ENCODE data around the gene CCIN. TPM values are rescaled to one million over a fixed set of nuclear protein-coding genes. Genes with fewer than 3 reads are reported as not detected.

CCIN gene
- total RNA-seq, 1 donor from 2014 or later: not detected

- TF ChIP-seq CTCF (IDR thresholded peaks at IDR 0.05; ENCODE audit: insufficient read depth, low read length, severe bottlenecking): no peak
- Histone ChIP-seq H3K4me3 (ENCODE audit: low read depth, low read length) (no peak overlapping the region), H3K27me3 (ENCODE audit: control insufficient read depth, insufficient read depth, low read length) (no peaks in the 10 kb centered on the region), H3K36me3 (ENCODE audit: control insufficient read depth, insufficient read depth, low read length) (peaks cover 47% of the 10 kb centered on the region)
- peak; percentile 30 for DNase-seq (ENCODE audit: low read depth)
- FAIRE-seq: no peak
Measured at GRCh38 chr9:36207016-36207415, 37.8 kb downstream of the CCIN start.

- H3K27me3 ChIP-seq (ENCODE audit: control insufficient read depth, insufficient read depth, low read length): no peaks in the 10 kb centered on the region
- TF ChIP-seq CTCF (IDR thresholded peaks at IDR 0.05; ENCODE audit: insufficient read depth, low read length, severe bottlenecking): no peak
- peaks cover 47% of the 10 kb centered on the region for H3K36me3 ChIP-seq (ENCODE audit: control insufficient read depth, insufficient read depth, low read length)
- FAIRE-seq: no peak
- peak; percentile 30 for DNase-seq (ENCODE audit: low read depth)
- no peak overlapping the region for H3K4me3 ChIP-seq (ENCODE audit: low read depth, low read length)
Measured at GRCh38 chr9:36207546-36208012, 38.4 kb downstream of the CCIN start.

GRCh38 chr9:36208521-36209253 is 39.5 kb downstream of the CCIN start:
- Histone ChIP-seq H3K27me3 (ENCODE audit: control insufficient read depth, insufficient read depth, low read length) (no peaks in the 10 kb centered on the region), H3K4me3 (ENCODE audit: low read depth, low read length) (no peak overlapping the region), H3K36me3 (ENCODE audit: control insufficient read depth, insufficient read depth, low read length) (peaks cover 45% of the 10 kb centered on the region)
- TF ChIP-seq CTCF (IDR thresholded peaks at IDR 0.05; ENCODE audit: insufficient read depth, low read length, severe bottlenecking): no peak
- no peak for DNase-seq (ENCODE audit: low read depth)
- peak; percentile 58 for FAIRE-seq

- H3K4me3 ChIP-seq (ENCODE audit: low read depth, low read length): no peak overlapping the region
- FAIRE-seq (no peak), DNase-seq (ENCODE audit: low read depth) (no peak)
- peaks cover 33% of the 10 kb centered on the region for H3K36me3 ChIP-seq (ENCODE audit: control insufficient read depth, insufficient read depth, low read length)
- no peaks in the 10 kb centered on the region for H3K27me3 ChIP-seq (ENCODE audit: control insufficient read depth, insufficient read depth, low read length)
- TF ChIP-seq CTCF (IDR thresholded peaks at IDR 0.05; ENCODE audit: insufficient read depth, low read length, severe bottlenecking): no peak
Measured at GRCh38 chr9:36210722-36211121, 41.5 kb downstream of the CCIN start.

- H3K27me3 ChIP-seq (ENCODE audit: control insufficient read depth, insufficient read depth, low read length): no peaks in the 10 kb centered on the region
- no peak for TF ChIP-seq CTCF (IDR thresholded peaks at IDR 0.05; ENCODE audit: insufficient read depth, low read length, severe bottlenecking)
- DNase-seq (ENCODE audit: low read depth) (no peak), FAIRE-seq (no peak)
- no peak overlapping the region for H3K4me3 ChIP-seq (ENCODE audit: low read depth, low read length)
- peaks cover 30% of the 10 kb centered on the region for H3K36me3 ChIP-seq (ENCODE audit: control insufficient read depth, insufficient read depth, low read length)
Measured at GRCh38 chr9:36211510-36211909, 42.3 kb downstream of the CCIN start.

GRCh38 chr9:36213387-36213786 is 44.2 kb downstream of the CCIN start:
- Histone ChIP-seq H3K27me3 (ENCODE audit: control insufficient read depth, insufficient read depth, low read length) (no peaks in the 10 kb centered on the region), H3K4me3 (ENCODE audit: low read depth, low read length) (no peak overlapping the region), H3K36me3 (ENCODE audit: control insufficient read depth, insufficient read depth, low read length) (peaks cover 27% of the 10 kb centered on the region)
- no peak for TF ChIP-seq CTCF (IDR thresholded peaks at IDR 0.05; ENCODE audit: insufficient read depth, low read length, severe bottlenecking)
- no peak for FAIRE-seq
- DNase-seq (ENCODE audit: low read depth): no peak
